HG03460 (cell line): ENCODE data around the gene SMYD1.

Experiments
- ATAC-seq: cut with Tn5 transposase; IDR thresholded peaks from one replicate; pipeline ENCODE4 v1.9.1; 2021; ENCODE audit not compliant: unreplicated experiment

Gene SMYD1

GRCh38 chr2:88121678-88122077 lies 54.1 kb downstream of the SMYD1 start:
- ATAC-seq, result no peak

- no peak for ATAC-seq
These were observed 54.7 kb downstream of the SMYD1 start for GRCh38 chr2:88122141-88122884.

GRCh38 chr2:88123164-88123974 lies 55.7 kb downstream of the SMYD1 start:
- no peak for ATAC-seq

- no peak for ATAC-seq
These were observed 56.6 kb downstream of the SMYD1 start for GRCh38 chr2:88123975-88124917.

GRCh38 chr2:88125344-88125923 lies 57.8 kb downstream of the SMYD1 start:
- ATAC-seq, result no peak

- no peak for ATAC-seq
These were observed 58.5 kb downstream of the SMYD1 start for GRCh38 chr2:88125924-88126771.

GRCh38 chr2:88126772-88127637 lies 59.4 kb downstream of the SMYD1 start:
- ATAC-seq, result no peak

GRCh38 chr2:88127638-88127887 lies 59.9 kb downstream of the SMYD1 start:
- no peak for ATAC-seq

GRCh38 chr2:88127888-88128653 lies 60.4 kb downstream of the SMYD1 start, which contains the start of gene FABP1:
Gene FABP1 (minus strand): TSS chr2:88128062. CDS start chr2:88128017, 45 bp downstream.
- ATAC-seq, result no peak

GRCh38 chr2:88128654-88129312 lies 61.2 kb downstream of the SMYD1 start:
- no peak for ATAC-seq

GRCh38 chr2:88129313-88129959 lies 61.8 kb downstream of the SMYD1 start:
- ATAC-seq, result no peak

GRCh38 chr2:88131201-88131998 lies 63.8 kb downstream of the SMYD1 start:
- ATAC-seq, result no peak

GRCh38 chr2:88131999-88132368 lies 64.4 kb downstream of the SMYD1 start:
- no peak for ATAC-seq

- ATAC-seq, result no peak
These were observed 66.2 kb downstream of the SMYD1 start for GRCh38 chr2:88133875-88134274.

GRCh38 chr2:88136817-88137216 lies 69.2 kb downstream of the SMYD1 start:
- no peak for ATAC-seq

GRCh38 chr2:88137833-88138232 lies 70.2 kb downstream of the SMYD1 start:
- ATAC-seq, result no peak
